NCI-H524 treated with DMSO at 0.1 percent for 48 hours (cell line): ENCODE results near the gene USE1.
A peak's percentile ranks its signal among the peaks of the same experiment; 100 is the strongest.

Experiments used
- DNase-seq: peaks from one replicate; lab custom pipeline; 2025; lab: John Stamatoyannopoulos, UW

Gene USE1

DNA sequence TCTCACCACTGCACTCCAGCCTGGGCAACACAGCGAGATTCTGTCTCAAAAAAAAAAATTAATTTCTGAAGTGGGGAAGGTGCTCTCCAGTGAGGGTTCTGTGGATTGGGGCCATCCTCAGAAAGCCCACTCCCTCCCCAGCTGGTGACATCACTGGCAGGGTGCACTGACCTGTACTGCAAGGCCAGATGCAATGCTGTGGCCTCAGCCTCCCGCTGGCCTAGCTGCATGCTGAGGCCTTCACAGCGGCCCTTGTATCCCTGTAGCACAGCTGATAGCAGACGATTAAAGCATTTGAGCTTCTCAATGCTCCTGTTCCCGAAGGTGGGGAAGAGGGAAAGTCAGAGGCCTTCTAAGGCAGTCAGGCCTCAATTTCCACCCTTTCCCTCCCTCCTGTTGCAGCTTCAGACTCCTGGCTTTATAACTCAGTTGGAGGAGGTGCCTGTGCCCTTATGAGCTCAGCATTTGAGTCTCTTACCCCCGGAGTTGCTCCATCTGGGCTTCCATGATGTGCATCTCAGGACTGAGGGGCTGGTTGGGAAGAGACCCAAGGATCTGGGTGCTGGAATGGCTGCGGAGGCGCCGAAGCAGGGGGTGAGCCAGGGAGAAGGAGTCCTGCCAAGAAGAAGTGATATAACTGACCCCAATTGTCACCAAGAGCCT is 44.1 kb downstream of the USE1 start:
- no peak for DNase-seq

- DNase-seq = no peak
Observed at GRCh38 chr19:17259934-17260333, 44.8 kb downstream of the USE1 start.

DNA sequence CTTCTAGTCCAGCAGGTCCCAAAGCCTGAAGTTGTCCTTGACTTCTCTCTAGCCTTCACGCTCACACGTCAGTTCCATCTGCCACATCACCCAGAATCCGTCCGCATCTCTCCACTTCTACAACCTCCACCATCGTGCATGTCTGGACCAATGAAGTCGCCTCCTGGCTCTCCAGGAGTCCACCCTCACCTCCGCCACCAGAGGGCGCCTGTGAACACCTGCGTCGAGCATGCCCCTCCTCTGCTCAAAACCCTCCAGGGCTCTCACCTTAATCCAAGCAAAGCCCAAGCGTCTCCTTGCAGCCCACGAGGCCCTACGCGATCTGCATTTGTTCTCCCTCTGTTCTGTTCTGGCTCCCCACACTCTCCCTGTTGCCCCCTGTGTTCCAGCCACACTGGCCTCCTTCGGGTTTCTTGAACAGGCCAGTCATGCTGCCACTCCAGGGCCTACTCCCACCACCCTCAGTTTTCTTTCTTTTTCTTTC is 45.7 kb downstream of the USE1 start:
- peak; percentile 82 for DNase-seq

- no peak for DNase-seq
Observed at GRCh38 chr19:17262557-17262956, 47.4 kb downstream of the USE1 start.

- no peak for DNase-seq
Observed at GRCh38 chr19:17263712-17264640, 48.8 kb downstream of the USE1 start.

DNA sequence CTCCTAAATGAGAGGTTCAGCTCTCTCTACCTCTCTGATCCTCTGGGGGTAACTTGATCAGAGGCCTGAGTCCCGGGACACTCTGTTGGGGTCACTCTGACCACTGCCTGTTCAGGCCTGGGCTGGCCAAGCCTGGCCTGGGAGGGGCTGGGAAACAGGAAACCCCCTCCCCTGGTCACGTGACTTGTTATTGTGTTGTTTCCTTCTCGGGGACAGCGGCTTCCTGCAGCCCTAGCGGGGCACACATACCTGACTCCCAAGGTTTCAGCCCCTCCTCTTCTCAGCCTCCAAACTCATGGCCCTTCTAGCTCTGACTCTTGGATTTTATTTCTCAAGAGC is 49.5 kb downstream of the USE1 start, which contains the start of gene USHBP1:
TSS of gene USHBP1 (minus strand) at position 105 of the 339 bp plus-strand sequence. CDS start 446 bp downstream, outside the sequence.
- no peak for DNase-seq

DNA sequence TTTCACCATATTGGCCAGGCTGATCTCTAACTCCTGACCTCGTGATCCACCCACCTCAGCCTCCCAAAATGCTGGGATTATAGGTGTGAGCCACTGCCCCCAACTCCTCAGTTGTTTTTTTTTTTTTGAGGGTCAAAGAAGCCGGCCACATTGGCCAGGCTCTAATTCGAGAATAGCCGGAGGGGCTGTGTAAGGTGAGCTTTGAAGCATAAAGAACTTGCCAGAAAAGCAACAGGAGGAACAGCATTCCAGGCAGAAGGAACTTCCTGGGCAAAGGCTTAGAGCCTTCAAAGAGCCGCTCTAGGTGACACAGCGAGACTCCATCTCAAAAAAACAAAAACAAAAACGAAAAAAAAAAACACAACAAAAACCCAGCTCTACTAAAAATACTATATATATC is 50.9 kb downstream of the USE1 start:
- no peak for DNase-seq

GRCh38 chr19:17266589-17266974 is 51.4 kb downstream of the USE1 start:
- DNase-seq = no peak

DNA sequence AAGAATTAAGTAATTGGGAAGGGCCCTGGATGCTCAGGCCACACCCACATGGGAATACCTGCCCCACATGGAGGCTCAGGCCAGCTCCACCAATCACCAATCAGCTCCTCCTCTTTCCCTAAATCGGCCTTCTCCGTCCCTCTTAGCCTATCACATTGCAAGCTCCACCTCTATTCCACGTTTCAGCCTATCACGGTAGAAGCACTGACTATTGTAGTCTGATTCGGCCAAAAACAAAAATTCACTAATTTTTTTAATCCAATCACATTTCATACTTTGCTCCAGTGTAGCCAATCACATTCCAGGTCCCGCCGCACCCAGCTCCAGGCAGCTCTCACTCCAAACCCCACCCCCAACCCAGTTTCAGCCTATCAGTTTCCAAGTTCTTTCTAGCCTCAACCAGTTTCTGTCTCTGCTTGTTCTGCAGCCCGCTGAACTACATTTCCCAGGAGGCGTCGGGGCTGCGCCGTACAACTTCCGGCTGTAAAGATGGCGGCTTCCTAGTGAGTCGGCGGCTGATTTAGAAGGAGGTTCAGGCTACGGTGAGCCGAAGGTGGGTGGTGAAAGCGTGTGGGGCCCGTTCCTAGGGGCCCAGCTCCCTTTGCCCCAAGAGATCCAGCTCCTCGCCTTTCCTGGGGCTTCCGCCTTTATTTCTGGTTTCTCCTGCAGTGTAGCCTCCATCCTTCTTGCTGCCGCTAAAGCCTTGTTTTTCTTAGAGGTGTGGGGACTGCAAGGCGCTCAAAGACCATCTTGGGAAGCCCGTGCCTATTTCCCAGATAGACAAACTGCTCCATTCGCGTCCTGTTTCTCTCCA is 52.0 kb downstream of the USE1 start, which contains the start of gene BABAM1:
TSS of gene BABAM1 (plus strand) at position 469 of the 814 bp plus-strand sequence. CDS start 1,364 bp downstream, outside the sequence.
- peak; percentile 100 for DNase-seq

DNA sequence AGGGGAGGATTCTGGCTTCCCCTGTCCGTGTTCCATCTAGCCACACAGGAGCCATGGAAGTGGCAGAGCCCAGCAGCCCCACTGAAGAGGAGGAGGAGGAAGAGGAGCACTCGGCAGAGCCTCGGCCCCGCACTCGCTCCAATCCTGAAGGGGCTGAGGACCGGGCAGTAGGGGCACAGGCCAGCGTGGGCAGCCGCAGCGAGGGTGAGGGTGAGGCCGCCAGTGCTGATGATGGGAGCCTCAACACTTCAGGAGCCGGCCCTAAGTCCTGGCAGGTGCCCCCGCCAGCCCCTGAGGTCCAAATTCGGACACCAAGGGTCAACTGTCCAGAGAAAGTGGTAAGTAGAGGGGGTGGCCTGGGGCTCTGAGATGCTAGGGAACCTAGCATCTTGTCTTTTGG is 53.6 kb downstream of the USE1 start:
- no peak for DNase-seq
